PFSK-1 (cell line): ENCODE data around the gene MTUS2.

Experiments used
- FOXP2 ChIP-seq: optimal IDR thresholded peaks from 2 replicates; pipeline ENCODE3; 2011; ENCODE audit warnings: borderline replicate concordance, control low read depth, inconsistent platforms; ENCODE audit not compliant: insufficient read depth; ENCODE audit errors: extremely low read length, extremely low read depth
- POLR2AphosphoS5 ChIP-seq: IDR thresholded peaks from 2 replicates; pipeline ENCODE4 v1.6.1; 2012; ENCODE audit warnings: low read depth, mild to moderate bottlenecking, control low read depth, low read length, moderate library complexity
- REST ChIP-seq, 2 experiments: IDR thresholded peaks; 2 replicates each; pipeline versions ENCODE4 v1.6.1 to v1.8.0; 2011 to 2012; ENCODE audit warnings: low read depth in 2 of 2, low read length in 2 of 2, control low read depth in 1 of 2, inconsistent platforms in 1 of 2, mild to moderate bottlenecking in 1 of 2, moderate library complexity in 1 of 2; ENCODE audit not compliant: insufficient read depth in 1 of 2
- SIN3A ChIP-seq: IDR thresholded peaks from 2 replicates; pipeline ENCODE4 v1.6.1; 2012; ENCODE audit warnings: mild to moderate bottlenecking, low read length, moderate library complexity, borderline replicate concordance; ENCODE audit not compliant: insufficient read depth
- TAF1 ChIP-seq: IDR thresholded peaks from 2 replicates; pipeline ENCODE4 v1.6.1; 2012; ENCODE audit warnings: low read length, control low read depth, borderline replicate concordance; ENCODE audit not compliant: insufficient read depth

Gene MTUS2

GRCh38 chr13:29457299-29457698 lies 637.2 kb downstream of the MTUS2 start:
- TF ChIP-seq TAF1 (no peak), FOXP2 (no peak), POLR2AphosphoS5 (no peak), REST (IDR thresholded peaks at IDR 0.05; ENCODE audit: insufficient read depth in 1 of 2, low read depth in 2 of 2, low read length in 2 of 2) (no peak), SIN3A (no peak)

- TF ChIP-seq SIN3A (no peak), REST (IDR thresholded peaks at IDR 0.05; ENCODE audit: insufficient read depth in 1 of 2, low read depth in 2 of 2, low read length in 2 of 2) (no peak), TAF1 (no peak), FOXP2 (no peak), POLR2AphosphoS5 (no peak)
Measured at GRCh38 chr13:29458419-29458818, 638.3 kb downstream of the MTUS2 start.

- TF ChIP-seq REST (IDR thresholded peaks at IDR 0.05; ENCODE audit: insufficient read depth in 1 of 2, low read depth in 2 of 2, low read length in 2 of 2) (no peak), POLR2AphosphoS5 (no peak), FOXP2 (no peak), TAF1 (no peak), SIN3A (no peak)
Measured at GRCh38 chr13:29459813-29460355, 639.7 kb downstream of the MTUS2 start.

- TF ChIP-seq TAF1, result no peak
- no peak for TF ChIP-seq POLR2AphosphoS5
- TF ChIP-seq SIN3A, result no peak
- no peak for TF ChIP-seq REST (IDR thresholded peaks at IDR 0.05; ENCODE audit: insufficient read depth in 1 of 2, low read depth in 2 of 2, low read length in 2 of 2)
- TF ChIP-seq FOXP2, result no peak
Measured at GRCh38 chr13:29464105-29464679, 644.1 kb downstream of the MTUS2 start.
